GM23338 (cell line): ENCODE data around the gene ATG2A.
A peak's percentile ranks its signal among the peaks of the same experiment; 100 is the strongest.

Source experiments
- CTCF ChIP-seq, 2 experiments: fragments of 200-600 bp in 1 of 2; sonication (generic) in 1 of 2; conservative IDR thresholded peaks; 2 replicates each; pipeline versions ENCODE4 v1.5.1 to v1.6.1; 2016 to 2017; ENCODE audit warnings: antibody characterized with exemption in 2 of 2, low read depth in 2 of 2, mild to moderate bottlenecking in 2 of 2, moderate library complexity in 1 of 2
- ETS1 ChIP-seq: IDR thresholded peaks from 2 replicates; pipeline ENCODE4 v1.6.1; 2016; ENCODE audit warnings: antibody characterized with exemption
- EZH2 ChIP-seq: fragments of 200-600 bp; sonication (generic); IDR thresholded peaks from one replicate; pipeline ENCODE4 v1.8.0; 2017; ENCODE audit warnings: antibody characterized with exemption, mild to moderate bottlenecking, low read depth; ENCODE audit not compliant: unreplicated experiment
- JUNB ChIP-seq: IDR thresholded peaks from one replicate; pipeline ENCODE4 v1.6.1; 2016; ENCODE audit warnings: antibody characterized with exemption; ENCODE audit not compliant: unreplicated experiment
- POLR2AphosphoS5 ChIP-seq: IDR thresholded peaks from 2 replicates; pipeline ENCODE4 v1.6.1; 2016; ENCODE audit warnings: antibody characterized with exemption, low read depth

GRCh38 chr11:64894070-64894811 is 22.8 kb downstream of the ATG2A start:
- TF ChIP-seq JUNB (no peak), CTCF (conservative IDR thresholded peaks at IDR 0.05; ENCODE audit: low read depth in 2 of 2) (peak; percentile 82 to 100), POLR2AphosphoS5 (no peak), EZH2 (no peak), ETS1 (no peak)
